NCI-H2081 (cell line): ENCODE measurements around the gene GSE1.

ENCODE experiments used
- DNase-seq, 2 experiments: peaks; one replicate each; lab custom pipeline; 2025; lab: John Stamatoyannopoulos, UW

GSE1 gene

GRCh38 chr16:85612801-85613603 lies at the start of gene GSE1:
GSE1 (plus strand) TSS chr16:85613322; CDS start chr16:85613392, 70 bp downstream.
- peak; percentile 88 to 93 for DNase-seq

- DNase-seq, result no peak
Observed at GRCh38 chr16:85563515-85564276, 49.4 kb upstream of the GSE1 start.

GRCh38 chr16:85564277-85565051 lies 48.7 kb upstream of the GSE1 start:
- DNase-seq, result no peak

GRCh38 chr16:85565340-85565739 lies 47.8 kb upstream of the GSE1 start:
- DNase-seq, result no peak

GRCh38 chr16:85565801-85566526 lies 47.2 kb upstream of the GSE1 start:
- no peak for DNase-seq

GRCh38 chr16:85566561-85567100 lies 46.5 kb upstream of the GSE1 start:
- DNase-seq, result no peak

GRCh38 chr16:85567101-85567866 lies 45.8 kb upstream of the GSE1 start:
- no peak for DNase-seq

GRCh38 chr16:85567935-85568334 lies 45.2 kb upstream of the GSE1 start:
- no peak for DNase-seq

- DNase-seq, result no peak
Observed at GRCh38 chr16:85568519-85568918, 44.6 kb upstream of the GSE1 start.

- no peak for DNase-seq
Observed at GRCh38 chr16:85569039-85569614, 44.0 kb upstream of the GSE1 start.

- DNase-seq, result peak; percentile 94 to 96
Observed at GRCh38 chr16:85569615-85570212, 43.4 kb upstream of the GSE1 start.

GRCh38 chr16:85570213-85570734 lies 42.8 kb upstream of the GSE1 start:
- no peak for DNase-seq

- no peak for DNase-seq
Observed at GRCh38 chr16:85570735-85571562, 42.2 kb upstream of the GSE1 start.

GRCh38 chr16:85571563-85571812 lies 41.6 kb upstream of the GSE1 start:
- DNase-seq, result no peak

GRCh38 chr16:85571813-85572619 lies 41.1 kb upstream of the GSE1 start:
- DNase-seq, result no peak

GRCh38 chr16:85573045-85573695 lies 40.0 kb upstream of the GSE1 start:
- DNase-seq, result no peak
